HK-2 (cell line): ENCODE measurements around the gene LRRC46.

Source experiments
- DNase-seq: peaks from one replicate; pipeline ENCODE4 v3.0.0-alpha.2; 2018; ENCODE audit not compliant: unreplicated experiment

LRRC46 gene

GRCh38 chr17:47810200-47810821, 21.2 kb upstream of the LRRC46 start:
- peak; percentile 81 for DNase-seq

GRCh38 chr17:47810901-47811635, 20.4 kb upstream of the LRRC46 start:
- no peak for DNase-seq

GRCh38 chr17:47811709-47812108, 19.8 kb upstream of the LRRC46 start:
- DNase-seq: no peak

- DNase-seq: no peak
Observed at GRCh38 chr17:47812146-47812920, 19.1 kb upstream of the LRRC46 start.

- DNase-seq: no peak
Observed at GRCh38 chr17:47813077-47813476, 18.4 kb upstream of the LRRC46 start.

GRCh38 chr17:47813512-47814031, 17.9 kb upstream of the LRRC46 start:
- no peak for DNase-seq

- DNase-seq: no peak
Observed at GRCh38 chr17:47815106-47815918, 16.2 kb upstream of the LRRC46 start.

- DNase-seq: no peak
Observed at GRCh38 chr17:47816111-47816735, 15.2 kb upstream of the LRRC46 start.

- DNase-seq: no peak
Observed at GRCh38 chr17:47816947-47817346, 14.5 kb upstream of the LRRC46 start.

- DNase-seq: no peak
Observed at GRCh38 chr17:47818002-47818695, 13.3 kb upstream of the LRRC46 start.

- no peak for DNase-seq
Observed at GRCh38 chr17:47819475-47819874, 12.0 kb upstream of the LRRC46 start.

- no peak for DNase-seq
Observed at GRCh38 chr17:47820033-47820789, 11.3 kb upstream of the LRRC46 start.

- DNase-seq: no peak
Observed at GRCh38 chr17:47821031-47821423, 10.4 kb upstream of the LRRC46 start.

- peak; percentile 88 for DNase-seq
Observed at GRCh38 chr17:47821424-47822391, 9.8 kb upstream of the LRRC46 start, which contains the start of gene OSBPL7. Gene OSBPL7 (minus strand): TSS chr17:47821794. CDS start chr17:47820278, 1,516 bp downstream.

- DNase-seq: no peak
Observed at GRCh38 chr17:47822785-47823184, 8.7 kb upstream of the LRRC46 start.

- DNase-seq: no peak
Observed at GRCh38 chr17:47823519-47823918, 8.0 kb upstream of the LRRC46 start.

GRCh38 chr17:47829870-47830269, 1.6 kb upstream of the LRRC46 start:
- no peak for DNase-seq

- no peak for DNase-seq
Observed at GRCh38 chr17:47830396-47831002, 971 bp upstream of the LRRC46 start.
